HG03354 (cell line): ENCODE measurements around the gene AFTPH.

Experiments
- ATAC-seq: cut with Tn5 transposase; IDR thresholded peaks from one replicate; pipeline ENCODE4 v1.9.1; 2021; ENCODE audit warnings: mild to moderate bottlenecking; ENCODE audit not compliant: unreplicated experiment, poor library complexity, severe bottlenecking

AFTPH gene

DNA sequence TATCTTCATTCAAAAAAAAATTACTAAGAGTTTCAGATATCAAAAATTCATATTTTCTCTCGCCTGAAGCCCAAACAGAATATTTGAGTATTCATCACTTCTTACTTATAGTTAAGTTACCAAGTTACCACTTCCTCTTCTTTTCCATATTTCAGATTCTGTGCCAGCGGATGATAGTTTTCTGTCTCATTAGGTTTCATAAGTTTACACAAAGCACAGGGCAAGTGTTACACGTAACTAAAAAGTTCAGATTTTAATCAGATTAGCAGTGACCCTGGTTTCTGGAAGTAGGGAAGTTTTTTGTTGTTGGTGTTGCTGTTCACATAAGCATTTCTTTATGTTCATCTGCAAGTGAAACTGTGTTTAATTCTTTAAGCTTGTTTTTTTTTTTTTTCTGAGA lies 10.2 kb downstream of the AFTPH start:
- ATAC-seq, result no peak

GRCh38 chr2:64535024-64535423 lies 10.9 kb downstream of the AFTPH start:
- no peak for ATAC-seq

DNA sequence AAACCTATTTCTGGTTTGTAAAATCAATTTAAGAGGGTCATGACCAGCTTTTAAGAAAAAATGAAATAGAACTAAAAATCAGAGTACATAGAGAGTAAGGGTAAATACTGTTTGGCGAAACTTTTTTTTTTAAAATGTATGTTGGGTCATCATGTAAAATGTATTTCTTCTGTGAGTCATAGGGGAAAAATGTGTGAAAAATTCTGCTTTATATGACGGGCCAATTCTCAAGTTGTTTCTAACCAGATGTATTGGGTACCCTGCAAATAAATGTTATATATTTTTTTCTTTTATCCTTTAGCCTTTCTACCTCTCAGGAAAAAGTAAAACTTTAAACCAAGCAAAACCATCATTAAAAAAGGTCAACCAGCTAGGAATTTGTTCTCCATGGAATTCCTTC lies 13.9 kb downstream of the AFTPH start:
- no peak for ATAC-seq

DNA sequence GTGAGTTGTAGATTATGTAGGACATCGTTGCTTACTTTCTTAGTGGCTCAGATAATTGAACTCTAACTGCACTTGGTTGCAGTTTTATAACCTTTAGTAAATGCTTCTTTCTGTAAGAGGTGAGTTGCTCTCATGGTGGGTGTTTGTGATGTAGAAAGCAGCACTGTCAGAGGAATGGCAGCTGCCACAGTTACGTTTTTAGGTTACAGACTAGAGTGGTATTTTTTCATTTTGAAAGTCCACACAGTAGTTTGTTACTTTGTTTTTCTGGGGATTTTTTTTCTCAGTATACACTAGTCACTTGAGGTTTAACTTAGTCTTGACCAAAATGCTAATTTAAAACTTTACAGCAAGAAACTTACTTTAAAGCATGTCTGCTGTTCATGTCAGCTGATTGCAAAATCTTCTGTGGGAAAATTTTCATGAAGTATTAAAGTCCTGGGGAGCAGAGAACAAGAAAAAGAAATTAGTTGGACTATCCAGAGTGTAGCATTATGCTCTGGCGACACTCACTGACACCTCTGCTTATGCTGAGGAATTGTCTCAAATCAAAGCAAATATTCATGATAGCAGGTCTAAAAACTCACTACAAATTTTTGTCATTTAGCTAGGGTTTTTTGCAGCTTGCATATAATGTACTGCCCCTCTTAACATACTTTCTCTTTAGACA lies 14.8 kb downstream of the AFTPH start:
- ATAC-seq, result peak; percentile 31

- ATAC-seq, result no peak
Measured at GRCh38 chr2:64540615-64541014, 16.5 kb downstream of the AFTPH start.

- no peak for ATAC-seq
Measured at GRCh38 chr2:64541547-64541946, 17.4 kb downstream of the AFTPH start.

DNA sequence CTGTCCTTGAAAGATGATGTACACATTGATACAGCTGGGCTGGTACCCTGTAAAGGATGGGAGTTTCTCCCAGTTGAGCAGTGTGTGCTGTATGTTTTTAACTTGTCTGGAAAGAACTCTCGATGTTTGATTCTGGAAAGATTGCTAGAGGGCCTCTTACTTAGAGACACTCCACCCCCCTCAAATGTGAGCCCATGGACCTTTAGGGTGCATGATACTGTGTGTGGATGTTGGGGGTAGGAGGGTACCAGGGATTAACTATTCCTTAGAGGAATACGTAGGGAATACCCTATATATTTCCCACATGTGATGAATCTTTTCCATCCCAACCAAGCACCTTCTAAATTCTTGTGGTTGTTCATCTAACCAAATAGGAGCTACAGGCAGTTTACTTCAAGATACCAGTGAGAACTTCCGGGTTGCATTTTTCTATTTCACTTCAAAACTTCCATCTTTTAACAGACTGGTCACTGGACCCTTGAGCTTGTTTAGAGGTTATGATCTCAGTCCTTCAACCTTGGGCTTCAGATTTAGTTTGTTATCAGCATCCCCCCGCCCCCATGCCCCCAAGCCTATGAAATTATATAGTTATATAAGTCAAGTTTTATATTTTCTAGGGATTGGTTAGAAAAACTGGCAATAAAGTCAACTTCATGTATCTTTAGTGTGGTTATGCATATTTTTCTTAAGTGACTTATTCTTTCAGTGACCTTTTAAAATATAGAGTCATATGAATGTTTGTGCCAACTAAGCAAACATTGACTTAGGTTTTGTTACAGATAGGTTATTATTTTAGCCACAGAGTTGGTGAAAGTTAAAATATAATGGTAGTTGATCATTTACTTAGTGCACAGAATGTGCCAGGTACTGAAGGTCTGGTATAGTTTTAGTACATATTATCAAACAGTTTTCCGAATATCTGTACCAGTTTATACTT lies 18.2 kb downstream of the AFTPH start:
- no peak for ATAC-seq

- ATAC-seq, result no peak
Measured at GRCh38 chr2:64543008-64543697, 19.0 kb downstream of the AFTPH start.

DNA sequence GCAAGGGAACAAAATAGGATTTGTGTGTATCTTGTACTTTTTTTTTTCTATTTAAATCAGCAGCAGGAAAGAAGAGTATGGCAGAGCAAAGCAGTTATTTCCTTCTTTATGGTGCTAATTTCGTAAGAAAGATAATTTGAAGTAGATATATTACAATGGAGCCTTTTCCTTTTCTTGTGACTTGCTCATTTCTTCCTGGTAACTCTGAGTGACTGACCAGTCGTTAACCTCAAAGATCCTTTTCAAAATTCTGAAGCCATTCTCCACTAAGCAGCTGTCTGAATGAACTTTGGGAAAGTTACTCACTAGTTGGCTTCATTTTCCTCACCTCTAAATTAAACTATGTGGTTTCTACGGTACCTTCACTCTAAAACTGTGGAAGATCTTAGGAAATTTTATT lies 24.6 kb downstream of the AFTPH start:
- ATAC-seq, result no peak

- ATAC-seq, result no peak
Measured at GRCh38 chr2:64550042-64550441, 25.9 kb downstream of the AFTPH start.

DNA sequence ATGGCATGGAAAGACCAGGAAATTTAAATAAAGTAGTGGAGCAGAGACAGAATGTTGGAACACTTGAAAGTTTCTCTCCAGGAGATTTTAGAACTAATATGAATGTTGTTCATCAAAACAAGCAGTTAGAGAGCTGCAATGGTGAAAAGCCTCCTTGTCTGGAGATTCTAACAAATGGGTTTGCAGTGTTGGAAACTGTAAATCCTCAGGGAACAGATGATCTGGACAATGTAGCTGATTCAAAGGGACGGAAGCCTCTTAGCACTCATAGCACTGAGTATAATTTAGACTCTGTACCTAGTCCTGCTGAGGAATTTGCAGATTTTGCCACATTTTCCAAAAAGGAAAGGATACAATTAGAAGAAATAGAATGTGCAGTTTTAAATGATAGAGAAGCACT lies 27.7 kb downstream of the AFTPH start:
- no peak for ATAC-seq

GRCh38 chr2:64554117-64554516 lies 30.0 kb downstream of the AFTPH start:
- no peak for ATAC-seq

GRCh38 chr2:64558445-64559081 lies 34.4 kb downstream of the AFTPH start:
- no peak for ATAC-seq

DNA sequence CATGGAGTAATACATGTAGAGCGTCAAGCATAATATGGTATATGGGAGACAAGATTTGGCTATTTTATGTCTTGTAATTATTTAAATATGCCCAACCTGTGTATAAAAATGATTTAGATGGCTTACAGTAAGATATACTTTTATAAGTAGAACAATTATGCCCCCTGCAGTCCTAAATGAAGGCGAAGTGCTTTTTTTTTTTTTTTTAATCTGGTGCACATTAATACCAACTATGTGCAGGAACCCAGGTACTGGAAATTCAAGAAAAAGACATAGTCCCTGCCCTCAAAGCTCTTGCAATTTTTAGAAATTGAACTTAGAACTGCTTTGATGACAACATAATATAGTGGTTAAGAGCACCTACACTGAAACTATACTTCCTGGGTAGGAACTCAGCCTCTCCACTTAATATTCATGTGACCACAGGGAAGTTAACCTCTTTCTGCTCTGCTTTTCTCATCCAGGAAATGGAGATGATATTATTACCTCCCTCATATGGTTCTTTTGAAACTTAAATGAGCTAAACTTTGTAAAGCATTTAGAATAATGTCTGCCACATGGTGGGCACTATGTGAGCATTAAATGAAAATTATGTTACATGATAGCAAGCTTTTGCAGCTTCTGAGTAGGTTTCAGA lies 38.1 kb downstream of the AFTPH start:
- no peak for ATAC-seq

DNA sequence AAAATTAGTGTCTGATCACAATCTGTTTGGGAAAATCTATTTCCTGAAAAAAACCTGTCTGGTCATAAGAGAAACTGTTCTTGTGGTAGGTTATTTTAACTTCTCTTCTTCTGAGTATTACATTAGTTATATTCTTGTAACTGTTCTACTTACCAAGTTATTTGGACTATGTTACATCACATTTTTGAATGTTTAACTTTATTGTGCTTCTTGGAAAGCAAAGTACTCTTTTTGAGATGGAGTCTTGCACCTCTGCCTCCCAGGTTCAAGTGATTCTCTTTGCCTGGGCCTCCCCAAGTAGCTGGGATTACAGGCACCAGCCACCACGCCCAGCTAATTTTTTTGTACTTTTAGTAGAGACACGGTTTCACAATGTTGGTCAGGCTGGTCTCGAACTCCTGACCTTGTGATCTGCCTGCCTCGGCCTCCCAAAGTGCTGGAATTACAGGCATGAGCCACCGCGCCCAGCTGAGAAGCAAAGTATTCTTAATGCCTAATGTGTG lies 39.4 kb downstream of the AFTPH start:
- ATAC-seq, result no peak

DNA sequence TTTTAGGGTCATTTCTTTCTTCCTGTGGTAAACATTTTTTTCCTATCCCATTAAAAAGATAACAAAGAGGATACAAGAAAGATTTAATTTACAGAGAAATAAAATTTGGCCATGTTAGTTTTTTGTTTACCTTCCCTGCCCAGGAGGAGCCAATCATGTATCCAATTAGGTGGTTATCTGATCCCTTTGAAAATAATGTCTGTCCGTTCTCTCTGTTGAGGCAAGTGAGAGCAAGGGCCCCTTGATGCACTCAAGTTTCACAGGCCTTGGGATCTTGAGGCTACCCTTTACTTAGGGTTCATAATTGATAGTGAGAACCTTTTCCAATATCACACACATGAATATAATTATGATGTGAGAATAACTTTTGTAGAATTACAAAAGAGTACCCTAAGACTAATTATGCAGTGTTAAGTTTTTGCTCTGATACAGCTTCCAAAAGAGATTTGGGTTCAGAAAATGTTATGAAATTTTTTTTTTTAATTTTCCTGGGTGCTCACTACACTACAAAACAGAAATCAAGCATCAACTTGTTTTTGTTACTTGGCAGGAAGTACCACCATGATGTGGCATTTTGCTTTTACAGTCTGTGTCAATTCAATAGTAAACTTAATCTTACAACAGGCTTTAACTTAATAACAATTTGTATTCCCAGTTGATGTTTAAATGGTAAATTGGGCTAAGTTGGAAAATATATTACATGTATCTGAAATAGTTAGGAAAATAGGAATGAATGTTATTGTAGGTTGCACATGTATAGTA lies 42.0 kb downstream of the AFTPH start:
- no peak for ATAC-seq

- ATAC-seq, result no peak
Measured at GRCh38 chr2:64567473-64567872, 43.3 kb downstream of the AFTPH start.

DNA sequence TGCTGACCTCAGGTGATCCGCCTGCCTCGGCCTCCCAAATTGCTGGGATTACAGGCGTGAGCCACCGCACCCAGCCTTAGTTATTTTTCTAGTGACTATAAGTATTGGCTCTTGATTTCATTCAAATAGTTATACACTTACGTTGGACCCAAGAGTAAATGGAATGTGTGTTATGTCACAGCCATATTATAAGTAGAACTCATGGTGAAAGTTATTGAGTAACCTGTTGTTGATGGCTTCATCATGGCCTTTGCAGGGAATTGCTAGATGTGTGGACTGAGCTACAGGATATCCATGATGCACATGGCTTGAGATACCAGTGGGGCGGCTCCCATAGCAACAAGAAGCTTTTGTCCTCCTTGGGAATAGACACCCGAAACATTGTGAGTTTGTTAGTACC lies 44.7 kb downstream of the AFTPH start:
- ATAC-seq, result no peak

GRCh38 chr2:64574871-64575270 lies 50.7 kb downstream of the AFTPH start:
- no peak for ATAC-seq
